Naive thymus-derived CD4-positive, alpha-beta T cell (primary cell): Measurements from ENCODE around the gene ACAN. TPM values are rescaled to one million over a fixed set of nuclear protein-coding genes. Genes with fewer than 3 reads are reported as not detected.

Experiments
- ATAC-seq: fragments of 150-1000 bp; cut with Tn5 transposase; 2 replicates; pipeline ENCODE4 v1.10.0; 2021; ENCODE audit warnings: mild to moderate bottlenecking, moderate library complexity
- CTCF ChIA-PET: fragments of 350-600 bp; sonication (Branson Sonifier 250); formaldehyde crosslinking; loops from one replicate; lab custom pipeline; 2021; ENCODE audit warnings: antibody characterized with exemption; lab: Charles Lee
- POLR2A ChIA-PET: fragments of 350-600 bp; sonication (Branson Sonifier 250); formaldehyde crosslinking; loops from one replicate; lab custom pipeline; 2021; ENCODE audit warnings: antibody characterized with exemption, inconsistent platforms; lab: Charles Lee
- DNase-seq, 9 donors: peaks; one replicate each; pipeline versions ENCODE4 v3.0.0 to v3.0.0-alpha.2; 2020 to 2022; ENCODE audit warnings: mixed read lengths in 1 of 9
- H3K27ac ChIP-seq: one replicate; pipeline ENCODE4 v1.7.0; 2013; ENCODE audit warnings: mild to moderate bottlenecking, low read depth, low read length, moderate library complexity
- H3K27me3 ChIP-seq, 2 donors: one replicate each; pipeline ENCODE4 v1.7.0; 2013; ENCODE audit warnings: low read length in 2 of 2, mild to moderate bottlenecking in 2 of 2, moderate library complexity in 2 of 2; ENCODE audit not compliant: control insufficient read depth in 2 of 2, insufficient read depth in 2 of 2
- H3K36me3 ChIP-seq, 3 experiments: 1 replicate in 2 of 3; 2 replicates in 1 of 3; pipeline ENCODE4 v1.7.0; 2013; ENCODE audit warnings: low read length in 3 of 3, mild to moderate bottlenecking in 3 of 3, moderate library complexity in 1 of 3; ENCODE audit not compliant: insufficient read depth in 3 of 3, control insufficient read depth in 2 of 3
- H3K4me1 ChIP-seq, 2 donors: one replicate each; pipeline ENCODE4 v1.7.0; 2013; ENCODE audit warnings: low read length in 2 of 2, mild to moderate bottlenecking in 2 of 2, moderate library complexity in 1 of 2; ENCODE audit not compliant: control insufficient read depth in 2 of 2, insufficient read depth in 2 of 2
- H3K4me3 ChIP-seq: 2 replicates; pipeline ENCODE4 v1.7.0; 2013; ENCODE audit warnings: mild to moderate bottlenecking, low read length
- H3K9me3 ChIP-seq, 3 experiments: 1 replicate in 2 of 3; 2 replicates in 1 of 3; pipeline ENCODE4 v1.7.0; 2013; ENCODE audit warnings: low read length in 3 of 3; ENCODE audit not compliant: control insufficient read depth in 2 of 3
- H3K27ac Mint-ChIP-seq, 9 donors: one replicate each; pipeline ENCODE4 v1.8.0; 2020 to 2022; ENCODE audit warnings: mixed read lengths in 9 of 9, mild to moderate bottlenecking in 8 of 9, moderate library complexity in 5 of 9, inconsistent platforms in 2 of 9
- H3K27me3 Mint-ChIP-seq, 5 donors: one replicate each; pipeline ENCODE4 v1.8.0; 2021 to 2022; ENCODE audit warnings: mixed read lengths in 5 of 5, mild to moderate bottlenecking in 1 of 5
- H3K36me3 Mint-ChIP-seq, 5 donors: one replicate each; pipeline ENCODE4 v1.8.0; 2020 to 2022; ENCODE audit warnings: mixed read lengths in 5 of 5, mild to moderate bottlenecking in 3 of 5, inconsistent platforms in 1 of 5
- H3K4me1 Mint-ChIP-seq, 7 donors: one replicate each; pipeline ENCODE4 v1.8.0; 2020 to 2022; ENCODE audit warnings: mixed read lengths in 7 of 7, mild to moderate bottlenecking in 3 of 7, inconsistent platforms in 1 of 7
- H3K4me3 Mint-ChIP-seq, 10 donors: one replicate each; pipeline ENCODE4 v1.8.0; 2020 to 2022; ENCODE audit warnings: mild to moderate bottlenecking in 10 of 10, mixed read lengths in 10 of 10, moderate library complexity in 6 of 10, inconsistent platforms in 2 of 10
- H3K9me3 Mint-ChIP-seq, 11 donors: one replicate each; pipeline ENCODE4 v1.8.0; 2020 to 2022; ENCODE audit warnings: mixed read lengths in 11 of 11, mild to moderate bottlenecking in 4 of 11, inconsistent platforms in 1 of 11, moderate library complexity in 1 of 11
- intact Hi-C, 2 donors: fragments of 100-400 bp; cut with micrococcal nuclease; formaldehyde crosslinking; loops; one replicate each; pipeline ENCODE4 v1.15.1; 2023
- polyA plus RNA-seq, 2 donors: library from polyadenylated mRNA; unstranded; fragments of 300-500 nt; fragmentation: Illumina TruSeq; gene quantifications; one replicate each; pipeline ENCODE4 v1.2.3, GENCODE V29; 2021
- total RNA-seq, 6 experiments: library from RNA in 5 of 6; stranded (reverse) in 5 of 6; gene quantifications; 1 replicate in 5 of 6; 2 replicates in 1 of 6; pipeline ENCODE4 v1.2.3 and lab custom pipeline; 2021 to 2026

Gene ACAN
- total and polyA plus RNA-seq, 7 experiments from 2014 or later = 0.04 TPM; not detected in 6

GRCh38 chr15:88849376-88850072 is 46.3 kb downstream of the ACAN start:
- Histone ChIP-seq H3K4me1 (no peaks in the 10 kb centered on the region), H3K4me3 (no peak overlapping the region), H3K36me3 (no peaks in the 10 kb centered on the region), H3K27me3 (no peaks in the 10 kb centered on the region), H3K9me3 (peaks cover 0 to 9% (median 4%) of the 10 kb centered on the region in 3 experiments), H3K27ac (no peak overlapping the region)
- H3K4me1 Mint-ChIP-seq = peaks cover 0 to 4% (median 0%) of the 10 kb centered on the region in 7 donors
- H3K9me3 Mint-ChIP-seq = peaks cover 0 to 25% (median 4%) of the 10 kb centered on the region in 11 donors
- no peak for ATAC-seq
- DNase-seq = no peak
- H3K36me3 Mint-ChIP-seq = peaks cover 0 to 11% (median 1%) of the 10 kb centered on the region in 5 donors
- no peak overlapping the region for H3K4me3 Mint-ChIP-seq
- peaks cover 0 to 8% (median 6%) of the 10 kb centered on the region in 5 donors for H3K27me3 Mint-ChIP-seq
- CTCF ChIA-PET = interaction anchor here (0.5 kb wide), 1 partner anchor 161 kb away, joined by 3 read pairs; no protein-coding TSS in a partner anchor
- no peak overlapping the region for H3K27ac Mint-ChIP-seq
- intact Hi-C loops = no loop called here
- POLR2A ChIA-PET = no interaction called here

GRCh38 chr15:88852476-88852875 is 49.2 kb downstream of the ACAN start:
- Histone ChIP-seq H3K27me3 (no peaks in the 10 kb centered on the region), H3K36me3 (no peaks in the 10 kb centered on the region), H3K27ac (no peak overlapping the region), H3K4me1 (no peaks in the 10 kb centered on the region), H3K9me3 (peaks cover 0 to 17% (median 4%) of the 10 kb centered on the region in 3 experiments), H3K4me3 (no peak overlapping the region)
- DNase-seq (no peak), ATAC-seq (no peak)
- ChIA-PET POLR2A (no interaction called here), CTCF (no interaction called here)
- peak overlapping the region in 1 of 9 donors; percentile 32 for H3K27ac Mint-ChIP-seq
- H3K36me3 Mint-ChIP-seq = peaks cover 0 to 13% (median 3%) of the 10 kb centered on the region in 5 donors
- H3K9me3 Mint-ChIP-seq = peaks cover 0 to 31% (median 9%) of the 10 kb centered on the region in 11 donors
- no peak overlapping the region for H3K4me3 Mint-ChIP-seq
- no peaks in the 10 kb centered on the region for H3K4me1 Mint-ChIP-seq
- H3K27me3 Mint-ChIP-seq = peaks cover 0 to 9% (median 6%) of the 10 kb centered on the region in 5 donors
- intact Hi-C loops = no loop called here

- intact Hi-C loops = no loop called here
- Histone ChIP-seq H3K27ac (no peak overlapping the region), H3K36me3 (no peaks in the 10 kb centered on the region), H3K4me3 (no peak overlapping the region), H3K9me3 (peaks cover 0 to 14% (median 2%) of the 10 kb centered on the region in 3 experiments), H3K27me3 (no peaks in the 10 kb centered on the region), H3K4me1 (no peaks in the 10 kb centered on the region)
- ATAC-seq (no peak), DNase-seq (no peak)
- Mint-ChIP-seq H3K27ac (no peak overlapping the region), H3K9me3 (peaks cover 0 to 12% (median 6%) of the 10 kb centered on the region in 11 donors), H3K4me1 (no peaks in the 10 kb centered on the region), H3K36me3 (peaks cover 3 to 11% (median 6%) of the 10 kb centered on the region in 5 donors), H3K27me3 (peaks cover 0 to 4% (median 0%) of the 10 kb centered on the region in 5 donors), H3K4me3 (no peak overlapping the region)
- POLR2A ChIA-PET = no interaction called here
- CTCF ChIA-PET = no interaction called here
Measured at GRCh38 chr15:88858934-88859333, 55.7 kb downstream of the ACAN start.

- Histone ChIP-seq H3K9me3 (peaks cover 0 to 8% (median 0%) of the 10 kb centered on the region in 3 experiments), H3K27me3 (no peaks in the 10 kb centered on the region), H3K4me3 (no peak overlapping the region), H3K4me1 (no peaks in the 10 kb centered on the region), H3K27ac (no peak overlapping the region), H3K36me3 (no peaks in the 10 kb centered on the region)
- Mint-ChIP-seq H3K36me3 (peaks cover 2 to 11% (median 6%) of the 10 kb centered on the region in 5 donors), H3K4me3 (no peak overlapping the region), H3K9me3 (peaks cover 0 to 6% (median 3%) of the 10 kb centered on the region in 11 donors), H3K27ac (no peak overlapping the region), H3K4me1 (no peaks in the 10 kb centered on the region), H3K27me3 (peaks cover 0 to 1% (median 0%) of the 10 kb centered on the region in 5 donors)
- DNase-seq (no peak), ATAC-seq (no peak)
- ChIA-PET CTCF (no interaction called here), POLR2A (no interaction called here)
- intact Hi-C loops = no loop called here
Measured at GRCh38 chr15:88859550-88859949, 56.3 kb downstream of the ACAN start.

GRCh38 chr15:88860212-88860611 is 57.0 kb downstream of the ACAN start:
- ChIA-PET POLR2A (no interaction called here), CTCF (no interaction called here)
- Histone ChIP-seq H3K27me3 (no peaks in the 10 kb centered on the region), H3K27ac (no peak overlapping the region), H3K36me3 (no peaks in the 10 kb centered on the region), H3K4me1 (no peaks in the 10 kb centered on the region), H3K4me3 (no peak overlapping the region), H3K9me3 (peaks cover 0 to 1% (median 0%) of the 10 kb centered on the region in 3 experiments)
- Mint-ChIP-seq H3K27ac (no peak overlapping the region), H3K4me3 (no peak overlapping the region), H3K4me1 (no peaks in the 10 kb centered on the region), H3K9me3 (peaks cover 0 to 2% (median 0%) of the 10 kb centered on the region in 11 donors), H3K27me3 (no peaks in the 10 kb centered on the region), H3K36me3 (peaks cover 0 to 11% (median 6%) of the 10 kb centered on the region in 5 donors)
- DNase-seq (no peak), ATAC-seq (no peak)
- intact Hi-C loops = no loop called here

GRCh38 chr15:88863412-88863811 is 60.2 kb downstream of the ACAN start:
- Mint-ChIP-seq H3K27me3 (no peaks in the 10 kb centered on the region), H3K36me3 (peaks cover 0 to 11% (median 6%) of the 10 kb centered on the region in 5 donors), H3K4me1 (no peaks in the 10 kb centered on the region), H3K9me3 (no peaks in the 10 kb centered on the region), H3K27ac (no peak overlapping the region), H3K4me3 (no peak overlapping the region)
- no peaks in the 10 kb centered on the region for H3K9me3 ChIP-seq
- DNase-seq (no peak), ATAC-seq (no peak)
- no peaks in the 10 kb centered on the region for H3K4me1 ChIP-seq
- no peaks in the 10 kb centered on the region for H3K27me3 ChIP-seq
- no peak overlapping the region for H3K27ac ChIP-seq
- POLR2A ChIA-PET = no interaction called here
- CTCF ChIA-PET = no interaction called here
- H3K36me3 ChIP-seq = no peaks in the 10 kb centered on the region
- H3K4me3 ChIP-seq = no peak overlapping the region
- intact Hi-C loops = no loop called here
